GM23338 (cell line): ENCODE results near the gene ARHGEF1. TPM values are rescaled to one million over a fixed set of nuclear protein-coding genes. Genes with fewer than 3 reads are reported as not detected.
A peak's percentile ranks its signal among the peaks of the same experiment; 100 is the strongest.

Experiments
- ATAC-seq: fragments of 200-7000 bp; cut with Tn5 transposase; 3 replicates; pipeline ENCODE4 v1.9.1; 2020
- DNase-seq: peaks from one replicate; pipeline ENCODE4 v3.0.0-alpha.2; 2015; ENCODE audit warnings: low spot score
- H2AFZ ChIP-seq: fragments of 200-600 bp; sonication (generic); 2 replicates; pipeline ENCODE4 v1.8.0; 2016; ENCODE audit warnings: antibody characterized with exemption, mild to moderate bottlenecking, moderate library complexity
- H3F3A ChIP-seq: fragments of 200-600 bp; sonication (generic); replicated peaks from 2 replicates; pipeline ENCODE4 v1.8.0; 2017; ENCODE audit warnings: antibody characterized with exemption, mixed run types, low read depth
- H3K27ac ChIP-seq: fragments of 200-600 bp; sonication (generic); 2 replicates; pipeline ENCODE4 v1.6.1; 2016; ENCODE audit warnings: low read depth
- H3K27me3 ChIP-seq: fragments of 200-600 bp; sonication (generic); 2 replicates; pipeline ENCODE4 v1.8.0; 2016; ENCODE audit warnings: mild to moderate bottlenecking, mixed run types, moderate library complexity; ENCODE audit not compliant: insufficient read depth
- H3K36me3 ChIP-seq: fragments of 200-600 bp; sonication (generic); 2 replicates; pipeline ENCODE4 v1.8.0; 2016; ENCODE audit warnings: mild to moderate bottlenecking; ENCODE audit not compliant: insufficient read depth
- H3K4me1 ChIP-seq: fragments of 200-600 bp; sonication (generic); 2 replicates; pipeline ENCODE4 v1.8.0; 2016; ENCODE audit warnings: mild to moderate bottlenecking, moderate library complexity; ENCODE audit not compliant: insufficient read depth
- H3K4me2 ChIP-seq: fragments of 200-600 bp; sonication (generic); 2 replicates; pipeline ENCODE4 v1.7.1; 2017; ENCODE audit warnings: mixed run types
- H3K4me3 ChIP-seq: fragments of 200-600 bp; sonication (generic); 2 replicates; pipeline ENCODE4 v1.6.1; 2016; ENCODE audit warnings: mixed run types
- H3K79me2 ChIP-seq: fragments of 200-600 bp; sonication (generic); replicated peaks from 2 replicates; pipeline ENCODE4 v1.8.0; 2017; ENCODE audit warnings: mild to moderate bottlenecking; ENCODE audit not compliant: insufficient read depth
- H3K9me2 ChIP-seq: fragments of 200-600 bp; sonication (generic); 2 replicates; pipeline ENCODE4 v1.8.0; 2017; ENCODE audit not compliant: insufficient read depth
- H4K20me1 ChIP-seq: fragments of 200-600 bp; sonication (generic); replicated peaks from 2 replicates; pipeline ENCODE4 v1.8.0; 2017; ENCODE audit warnings: mild to moderate bottlenecking; ENCODE audit not compliant: insufficient read depth
- H3K27ac Mint-ChIP-seq: 2 replicates; pipeline ENCODE4 v1.8.0; 2020; ENCODE audit warnings: inconsistent platforms, mild to moderate bottlenecking, moderate library complexity, mixed read lengths
- H3K27me3 Mint-ChIP-seq: 3 replicates; pipeline ENCODE4 v1.8.0; 2022; ENCODE audit warnings: low read depth, mild to moderate bottlenecking, moderate library complexity, mixed read lengths, inconsistent platforms; ENCODE audit not compliant: insufficient read depth, poor library complexity
- H3K36me3 Mint-ChIP-seq: 3 replicates; pipeline ENCODE4 v1.8.0; 2021; ENCODE audit warnings: low read depth, mild to moderate bottlenecking, inconsistent platforms, moderate library complexity, mixed read lengths
- H3K4me1 Mint-ChIP-seq: 3 replicates; pipeline ENCODE4 v1.8.0; 2020; ENCODE audit warnings: mild to moderate bottlenecking, inconsistent platforms, mixed read lengths
- H3K4me3 Mint-ChIP-seq: 3 replicates; pipeline ENCODE4 v1.8.0; 2021; ENCODE audit warnings: moderate library complexity, mild to moderate bottlenecking, inconsistent platforms, mixed read lengths
- H3K9me3 Mint-ChIP-seq: 3 replicates; pipeline ENCODE4 v1.8.0; 2020; ENCODE audit warnings: moderate library complexity, mild to moderate bottlenecking, inconsistent platforms, mixed read lengths
- CTCF ChIP-seq, 2 experiments: fragments of 200-600 bp in 1 of 2; sonication (generic) in 1 of 2; conservative IDR thresholded peaks; 2 replicates each; pipeline versions ENCODE4 v1.5.1 to v1.6.1; 2016 to 2017; ENCODE audit warnings: antibody characterized with exemption in 2 of 2, low read depth in 2 of 2, mild to moderate bottlenecking in 2 of 2, moderate library complexity in 1 of 2
- EZH2 ChIP-seq: fragments of 200-600 bp; sonication (generic); IDR thresholded peaks from one replicate; pipeline ENCODE4 v1.8.0; 2017; ENCODE audit warnings: antibody characterized with exemption, mild to moderate bottlenecking, low read depth; ENCODE audit not compliant: unreplicated experiment
- JUNB ChIP-seq: IDR thresholded peaks from one replicate; pipeline ENCODE4 v1.6.1; 2016; ENCODE audit warnings: antibody characterized with exemption; ENCODE audit not compliant: unreplicated experiment
- NANOG ChIP-seq: IDR thresholded peaks from 2 replicates; pipeline ENCODE4 v1.6.1; 2016; ENCODE audit warnings: antibody characterized with exemption, borderline replicate concordance
- polyA plus RNA-seq: library from polyadenylated mRNA; unstranded; fragments of >200 nt; fragmentation: Nextera tagmentation; extraction: Ambion mirVana; gene quantifications from 2 replicates; pipeline ENCODE4 v1.2.1, GENCODE V29; 2016
- total RNA-seq: library from RNA; depleted of rRNA; stranded (reverse); fragments of >200 nt; shearing (Covaris generic); gene quantifications from 2 replicates; pipeline ENCODE4 v1.2.3, GENCODE V29; 2014
- TF ChIP-seq, protein P1 (sequence below): fragments of 250-450 bp; sonication (Bioruptor Pico); IDR thresholded peaks from 2 replicates; pipeline ENCODE4 v1.5.0; 2020; ENCODE audit warnings: mild to moderate bottlenecking, moderate library complexity

The ARHGEF1 gene
- total and polyA plus RNA-seq, 2 experiments from 2014 or later = 41.3 to 44.7 TPM

GRCh38 chr19:41920882-41921576 is 38.0 kb downstream of the ARHGEF1 start:
- peaks cover 7% of the 10 kb centered on the region; the same call in 1 of the 2 replicates for H4K20me1 ChIP-seq
- Mint-ChIP-seq H3K27me3 (peaks cover 10% of the 10 kb centered on the region), H3K36me3 (no peaks in the 10 kb centered on the region; the same call in 2 of the 3 replicates), H3K27ac (no peak overlapping the region), H3K4me1 (peaks cover 13% of the 10 kb centered on the region), H3K9me3 (peaks cover 3% of the 10 kb centered on the region; the same call in 1 of the 3 replicates), H3K4me3 (peak overlapping the region; percentile 8; the same call in 1 of the 3 replicates)
- H3K9me2 ChIP-seq = no peaks in the 10 kb centered on the region
- no peak for DNase-seq
- H3F3A ChIP-seq = peaks cover 12% of the 10 kb centered on the region
- H2AFZ ChIP-seq = no peak overlapping the region
- peaks cover 4% of the 10 kb centered on the region; the same call in 1 of the 2 replicates for H3K4me1 ChIP-seq
- H3K4me2 ChIP-seq = peak overlapping the region; percentile 57; the same call in 1 of the 2 replicates
- H3K79me2 ChIP-seq = no peaks in the 10 kb centered on the region
- peaks cover 98% of the 10 kb centered on the region for H3K27me3 ChIP-seq
- peak overlapping the region; percentile 39 for H3K4me3 ChIP-seq
- TF ChIP-seq CTCF (conservative IDR thresholded peaks at IDR 0.05; ENCODE audit: low read depth in 2 of 2) (peak in 1 of 2 experiments; percentile 15; a peak in 2 of 4 replicates), EZH2 (peak; percentile 74), JUNB (no peak)
- H3K27ac ChIP-seq = no peak overlapping the region
- no peaks in the 10 kb centered on the region for H3K36me3 ChIP-seq
- peak; percentile 19; the same call in 2 of the 3 replicates for ATAC-seq

DNA sequence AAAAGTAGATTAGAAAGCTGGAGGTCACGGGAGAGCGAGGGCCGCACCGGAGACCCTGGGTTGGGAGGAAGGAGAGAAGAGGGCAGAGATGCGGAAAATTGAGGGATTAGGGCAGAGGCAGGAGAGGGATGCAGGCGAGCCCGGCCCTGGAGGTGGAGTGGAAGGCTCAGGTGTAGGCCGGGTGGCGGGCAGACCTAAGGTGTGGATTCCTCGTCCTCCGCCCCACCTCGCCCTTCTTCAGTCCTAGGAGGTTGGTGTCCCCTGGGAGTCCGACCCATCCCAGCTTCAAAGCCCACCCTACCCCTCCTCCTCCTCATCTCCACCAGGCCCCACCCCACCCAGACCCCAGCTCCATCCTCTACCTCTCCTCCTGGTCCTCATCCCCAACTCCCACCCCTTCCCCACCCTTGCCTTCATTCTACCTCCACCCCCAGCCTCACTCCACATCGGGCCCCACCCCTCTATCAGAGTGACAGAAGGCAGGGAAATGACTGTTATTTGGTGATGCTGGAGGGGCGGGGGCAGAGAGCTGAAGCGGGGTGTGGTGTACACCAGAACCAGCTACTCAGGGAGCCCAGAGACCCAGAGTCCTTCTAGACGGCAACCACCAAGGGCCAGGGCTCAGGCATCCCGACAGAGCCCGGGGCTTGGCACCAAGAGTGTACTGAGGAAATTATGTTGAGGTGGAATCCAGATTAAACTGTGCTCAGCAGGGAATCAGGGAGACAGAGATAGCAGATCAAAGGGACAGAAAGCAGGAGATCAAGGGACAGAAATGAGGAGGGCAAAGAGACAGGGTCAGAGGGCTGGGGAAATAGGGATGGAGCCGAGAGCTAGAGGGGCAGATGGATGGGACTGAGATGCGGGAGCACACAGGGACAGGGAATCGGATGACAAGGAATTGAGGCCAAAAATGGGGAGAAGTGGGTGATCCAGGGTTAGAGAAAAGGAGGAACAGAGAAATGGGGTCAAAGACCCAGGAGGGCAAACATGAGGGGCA is 38.9 kb downstream of the ARHGEF1 start:
- H3K27ac Mint-ChIP-seq = no peak overlapping the region
- H3K4me1 ChIP-seq = peaks cover 7% of the 10 kb centered on the region; the same call in 1 of the 2 replicates
- no peak overlapping the region for H2AFZ ChIP-seq
- ATAC-seq = peak; percentile 15
- H4K20me1 ChIP-seq = peaks cover 7% of the 10 kb centered on the region; the same call in 1 of the 2 replicates
- peaks cover 9% of the 10 kb centered on the region for H3F3A ChIP-seq
- H3K4me3 ChIP-seq = peak overlapping the region; percentile 39
- H3K4me2 ChIP-seq = peak overlapping the region; percentile 73
- H3K36me3 ChIP-seq = no peaks in the 10 kb centered on the region
- peaks cover 10% of the 10 kb centered on the region for H3K27me3 Mint-ChIP-seq
- H3K9me3 Mint-ChIP-seq = peaks cover 3% of the 10 kb centered on the region; the same call in 1 of the 3 replicates
- TF ChIP-seq EZH2 = peak; percentile 91
- TF ChIP-seq CTCF (conservative IDR thresholded peaks at IDR 0.05; ENCODE audit: low read depth in 2 of 2) = no peak
- TF ChIP-seq, protein P1, sequence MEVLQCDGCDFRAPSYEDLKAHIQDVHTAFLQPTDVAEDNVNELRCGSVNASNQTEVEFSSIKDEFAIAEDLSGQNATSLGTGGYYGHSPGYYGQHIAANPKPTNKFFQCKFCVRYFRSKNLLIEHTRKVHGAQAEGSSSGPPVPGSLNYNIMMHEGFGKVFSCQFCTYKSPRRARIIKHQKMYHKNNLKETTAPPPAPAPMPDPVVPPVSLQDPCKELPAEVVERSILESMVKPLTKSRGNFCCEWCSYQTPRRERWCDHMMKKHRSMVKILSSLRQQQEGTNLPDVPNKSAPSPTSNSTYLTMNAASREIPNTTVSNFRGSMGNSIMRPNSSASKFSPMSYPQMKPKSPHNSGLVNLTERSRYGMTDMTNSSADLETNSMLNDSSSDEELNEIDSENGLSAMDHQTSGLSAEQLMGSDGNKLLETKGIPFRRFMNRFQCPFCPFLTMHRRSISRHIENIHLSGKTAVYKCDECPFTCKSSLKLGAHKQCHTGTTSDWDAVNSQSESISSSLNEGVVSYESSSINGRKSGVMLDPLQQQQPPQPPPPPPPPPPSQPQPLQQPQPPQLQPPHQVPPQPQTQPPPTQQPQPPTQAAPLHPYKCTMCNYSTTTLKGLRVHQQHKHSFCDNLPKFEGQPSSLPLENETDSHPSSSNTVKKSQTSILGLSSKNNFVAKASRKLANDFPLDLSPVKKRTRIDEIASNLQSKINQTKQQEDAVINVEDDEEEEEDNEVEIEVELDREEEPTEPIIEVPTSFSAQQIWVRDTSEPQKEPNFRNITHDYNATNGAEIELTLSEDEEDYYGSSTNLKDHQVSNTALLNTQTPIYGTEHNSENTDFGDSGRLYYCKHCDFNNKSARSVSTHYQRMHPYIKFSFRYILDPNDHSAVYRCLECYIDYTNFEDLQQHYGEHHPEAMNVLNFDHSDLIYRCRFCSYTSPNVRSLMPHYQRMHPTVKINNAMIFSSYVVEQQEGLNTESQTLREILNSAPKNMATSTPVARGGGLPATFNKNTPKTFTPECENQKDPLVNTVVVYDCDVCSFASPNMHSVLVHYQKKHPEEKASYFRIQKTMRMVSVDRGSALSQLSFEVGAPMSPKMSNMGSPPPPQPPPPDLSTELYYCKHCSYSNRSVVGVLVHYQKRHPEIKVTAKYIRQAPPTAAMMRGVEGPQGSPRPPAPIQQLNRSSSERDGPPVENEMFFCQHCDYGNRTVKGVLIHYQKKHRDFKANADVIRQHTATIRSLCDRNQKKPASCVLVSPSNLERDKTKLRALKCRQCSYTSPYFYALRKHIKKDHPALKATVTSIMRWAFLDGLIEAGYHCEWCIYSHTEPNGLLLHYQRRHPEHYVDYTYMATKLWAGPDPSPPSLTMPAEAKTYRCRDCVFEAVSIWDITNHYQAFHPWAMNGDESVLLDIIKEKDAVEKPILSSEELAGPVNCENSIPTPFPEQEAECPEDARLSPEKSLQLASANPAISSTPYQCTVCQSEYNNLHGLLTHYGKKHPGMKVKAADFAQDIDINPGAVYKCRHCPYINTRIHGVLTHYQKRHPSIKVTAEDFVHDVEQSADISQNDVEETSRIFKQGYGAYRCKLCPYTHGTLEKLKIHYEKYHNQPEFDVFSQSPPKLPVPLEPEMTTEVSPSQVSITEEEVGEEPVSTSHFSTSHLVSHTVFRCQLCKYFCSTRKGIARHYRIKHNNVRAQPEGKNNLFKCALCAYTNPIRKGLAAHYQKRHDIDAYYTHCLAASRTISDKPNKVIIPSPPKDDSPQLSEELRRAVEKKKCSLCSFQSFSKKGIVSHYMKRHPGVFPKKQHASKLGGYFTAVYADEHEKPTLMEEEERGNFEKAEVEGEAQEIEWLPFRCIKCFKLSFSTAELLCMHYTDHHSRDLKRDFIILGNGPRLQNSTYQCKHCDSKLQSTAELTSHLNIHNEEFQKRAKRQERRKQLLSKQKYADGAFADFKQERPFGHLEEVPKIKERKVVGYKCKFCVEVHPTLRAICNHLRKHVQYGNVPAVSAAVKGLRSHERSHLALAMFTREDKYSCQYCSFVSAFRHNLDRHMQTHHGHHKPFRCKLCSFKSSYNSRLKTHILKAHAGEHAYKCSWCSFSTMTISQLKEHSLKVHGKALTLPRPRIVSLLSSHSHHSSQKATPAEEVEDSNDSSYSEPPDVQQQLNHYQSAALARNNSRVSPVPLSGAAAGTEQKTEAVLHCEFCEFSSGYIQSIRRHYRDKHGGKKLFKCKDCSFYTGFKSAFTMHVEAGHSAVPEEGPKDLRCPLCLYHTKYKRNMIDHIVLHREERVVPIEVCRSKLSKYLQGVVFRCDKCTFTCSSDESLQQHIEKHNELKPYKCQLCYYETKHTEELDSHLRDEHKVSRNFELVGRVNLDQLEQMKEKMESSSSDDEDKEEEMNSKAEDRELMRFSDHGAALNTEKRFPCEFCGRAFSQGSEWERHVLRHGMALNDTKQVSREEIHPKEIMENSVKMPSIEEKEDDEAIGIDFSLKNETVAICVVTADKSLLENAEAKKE = no peak
- no peak for TF ChIP-seq NANOG
- no peak for DNase-seq
- peaks cover 13% of the 10 kb centered on the region for H3K4me1 Mint-ChIP-seq
- H3K79me2 ChIP-seq = no peaks in the 10 kb centered on the region
- no peaks in the 10 kb centered on the region for H3K9me2 ChIP-seq
- H3K27ac ChIP-seq = no peak overlapping the region
- H3K36me3 Mint-ChIP-seq = no peaks in the 10 kb centered on the region; the same call in 2 of the 3 replicates
- peaks cover 98% of the 10 kb centered on the region for H3K27me3 ChIP-seq
- peak overlapping the region; percentile 47; the same call in 2 of the 3 replicates for H3K4me3 Mint-ChIP-seq
